Skeletal muscle cell (primary cell): Measurements from ENCODE around the gene SDHD.
A peak's percentile ranks its signal among the peaks of the same experiment; 100 is the strongest.
"Not testable (repeated sequence)": the region's sequence is repeated elsewhere in the genome, so short reads cannot be mapped to it uniquely, and the experiment has no call there.

Experiments used
- DNase-seq: peaks from one replicate; pipeline ENCODE4 v3.0.0-alpha.2; 2010; ENCODE audit warnings: low read depth
- H3K4me3 ChIP-seq: 2 replicates; pipeline ENCODE4 v1.5.1; 2011; ENCODE audit warnings: low read depth, mild to moderate bottlenecking, control low read depth, low read length, moderate library complexity

The SDHD gene

DNA sequence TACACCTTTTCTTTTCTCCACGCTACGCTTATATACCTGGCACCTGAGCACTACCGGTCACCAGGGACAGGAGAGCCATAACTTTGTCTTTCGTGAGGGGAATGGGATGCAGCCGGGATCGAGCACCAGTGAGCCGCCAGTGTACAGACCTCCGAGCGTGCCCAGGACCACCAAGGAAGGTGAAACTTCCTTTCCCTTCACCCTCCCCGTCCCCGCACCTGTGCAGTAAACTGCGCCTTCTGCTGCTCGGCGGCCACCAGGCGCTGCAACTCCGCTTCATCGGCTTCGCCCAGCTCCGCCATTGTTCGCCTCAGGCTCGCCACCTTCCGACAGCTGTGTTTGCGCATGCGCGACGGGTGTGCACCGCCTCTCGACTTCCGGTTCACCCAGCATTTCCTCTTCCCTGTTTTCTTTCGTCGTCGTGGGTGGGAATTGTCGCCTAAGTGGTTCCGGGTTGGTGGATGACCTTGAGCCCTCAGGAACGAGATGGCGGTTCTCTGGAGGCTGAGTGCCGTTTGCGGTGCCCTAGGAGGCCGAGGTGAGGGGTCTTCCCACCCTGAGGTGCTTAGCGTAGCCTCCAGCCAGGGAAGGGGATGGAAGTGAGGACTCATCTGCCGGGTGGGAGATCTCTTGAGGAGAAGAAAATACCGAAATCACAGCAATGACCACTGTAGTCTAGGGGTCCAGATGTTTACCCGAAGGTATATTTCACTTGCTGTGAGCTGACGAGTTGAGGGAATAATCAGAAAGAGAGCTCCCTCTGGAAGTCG, at the start of gene SDHD, which contains the start of gene TIMM8B:
SDHD (plus strand) TSS at position 452 of the 770 bp plus-strand sequence; CDS start at position 487, 35 bp downstream.
TIMM8B (minus strand) TSS at position 335 of the 770 bp plus-strand sequence; CDS start at position 302, 33 bp downstream.
- peak; percentile 85 for DNase-seq
- H3K4me3 ChIP-seq = peak within 1 kb of the TSS; percentile 100

- H3K4me3 ChIP-seq = no peak overlapping the region
- DNase-seq = no peak
Observed at GRCh38 chr11:112037527-112037926, 49.1 kb upstream of the SDHD start.

DNA sequence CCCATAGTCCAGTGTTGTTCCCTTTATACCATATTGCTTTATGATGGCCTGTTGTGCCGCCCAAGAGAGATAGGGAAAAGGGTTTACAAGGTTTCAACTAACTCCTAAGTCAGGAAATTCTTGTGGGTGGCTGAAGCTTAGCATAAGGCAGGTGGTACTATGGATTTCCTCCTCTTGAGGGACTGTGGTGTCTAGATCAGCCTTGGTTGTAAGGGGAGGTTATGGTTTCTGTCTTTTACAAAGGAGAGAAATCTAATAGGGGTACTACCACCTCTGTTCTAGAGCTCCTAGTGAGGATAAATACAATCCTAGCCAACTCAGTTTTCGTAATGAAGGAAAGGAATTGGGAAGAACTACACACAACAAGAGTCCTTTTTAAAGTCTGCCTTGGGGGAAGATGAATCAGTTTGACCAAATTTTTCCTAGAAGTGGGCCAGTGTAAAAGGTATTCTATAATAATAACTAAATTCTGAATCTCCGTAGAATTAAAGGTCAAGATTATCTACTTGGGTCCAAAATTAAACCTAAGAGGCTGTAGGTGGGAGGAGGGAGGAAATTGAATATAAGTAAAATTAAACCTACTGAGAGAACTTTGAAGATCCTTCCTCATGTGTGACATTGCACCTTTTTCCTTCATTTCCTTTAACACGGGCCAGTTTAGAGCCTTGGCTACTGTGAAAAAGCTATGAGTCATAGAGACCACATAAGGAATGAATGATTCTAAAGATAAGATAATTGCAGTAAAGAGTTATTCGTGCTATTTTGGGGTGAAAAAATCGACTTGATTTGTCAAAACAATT, 44.3 kb upstream of the SDHD start:
- no peak overlapping the region for H3K4me3 ChIP-seq
- DNase-seq = no peak

DNA sequence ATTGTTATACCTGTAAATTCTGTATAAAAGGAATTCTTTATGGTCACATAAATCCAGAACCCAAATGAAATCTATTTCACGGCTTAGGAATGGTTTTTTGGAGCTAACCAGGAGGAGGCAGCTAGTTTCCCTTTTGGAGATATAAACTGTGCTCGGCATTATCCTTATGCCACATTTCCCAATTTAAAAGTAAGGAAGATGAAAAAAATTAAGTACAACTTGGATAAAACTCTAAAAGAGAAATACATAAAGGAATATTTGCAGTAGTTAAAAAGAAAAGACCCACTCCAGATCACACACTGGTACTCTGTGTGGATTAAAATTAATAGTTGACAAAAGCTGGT, 43.7 kb upstream of the SDHD start:
- H3K4me3 ChIP-seq = no peak overlapping the region
- no peak for DNase-seq

- no peak for DNase-seq
- no peak overlapping the region for H3K4me3 ChIP-seq
Observed at GRCh38 chr11:112044961-112045360, 41.7 kb upstream of the SDHD start.

DNA sequence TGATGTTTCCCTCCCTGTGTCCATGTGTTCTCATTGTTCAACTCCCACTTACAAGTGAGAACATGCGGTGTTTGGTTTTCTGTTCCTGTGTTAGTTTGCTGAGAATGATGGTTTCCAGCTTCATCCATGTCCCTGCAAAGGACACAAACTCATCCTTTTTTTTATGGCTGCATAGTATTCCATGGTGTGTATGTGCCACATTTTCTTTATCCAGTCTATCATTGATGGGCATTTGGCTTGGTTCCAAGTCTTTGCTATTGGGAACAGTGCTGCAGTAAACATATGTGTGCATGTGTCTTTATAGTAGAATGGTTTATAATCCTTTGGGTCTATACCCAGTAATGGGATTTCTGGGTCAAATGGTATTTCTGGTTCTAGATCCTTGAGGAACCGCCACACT, 40.0 kb upstream of the SDHD start:
- not testable (repeated sequence) for DNase-seq

GRCh38 chr11:112048256-112048655, 38.4 kb upstream of the SDHD start:
- DNase-seq, H3K4me3 ChIP-seq: not testable (repeated sequence)

More for the DNA sequence above, 40.0 kb upstream of the SDHD start:
- not testable (repeated sequence) for H3K4me3 ChIP-seq

DNA sequence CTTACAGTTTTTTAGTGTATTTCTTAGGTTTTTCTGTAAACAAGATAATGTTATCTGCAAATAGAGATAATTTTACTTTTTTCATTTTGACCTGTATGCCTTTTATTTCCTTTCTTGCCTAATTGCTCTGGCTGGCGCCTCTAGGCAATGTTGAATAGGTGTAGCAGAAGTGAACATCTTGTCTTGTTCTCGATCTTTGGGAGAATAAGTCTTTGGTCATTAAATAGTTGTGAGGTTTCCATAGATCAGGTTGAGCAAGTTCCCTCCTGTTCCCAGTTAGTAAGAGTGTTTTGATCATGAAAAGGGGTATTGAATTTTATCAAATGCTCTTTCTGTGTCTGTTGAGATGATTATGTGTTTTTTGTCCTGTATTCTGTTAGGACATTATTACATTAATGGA, 36.9 kb upstream of the SDHD start:
- no peak for DNase-seq
- no peak overlapping the region for H3K4me3 ChIP-seq

- DNase-seq = no peak
- no peak overlapping the region for H3K4me3 ChIP-seq
Observed at GRCh38 chr11:112050721-112051120, 36.0 kb upstream of the SDHD start.

- no peak for DNase-seq
- H3K4me3 ChIP-seq = no peak overlapping the region
Observed at GRCh38 chr11:112051768-112052167, 34.9 kb upstream of the SDHD start.

DNA sequence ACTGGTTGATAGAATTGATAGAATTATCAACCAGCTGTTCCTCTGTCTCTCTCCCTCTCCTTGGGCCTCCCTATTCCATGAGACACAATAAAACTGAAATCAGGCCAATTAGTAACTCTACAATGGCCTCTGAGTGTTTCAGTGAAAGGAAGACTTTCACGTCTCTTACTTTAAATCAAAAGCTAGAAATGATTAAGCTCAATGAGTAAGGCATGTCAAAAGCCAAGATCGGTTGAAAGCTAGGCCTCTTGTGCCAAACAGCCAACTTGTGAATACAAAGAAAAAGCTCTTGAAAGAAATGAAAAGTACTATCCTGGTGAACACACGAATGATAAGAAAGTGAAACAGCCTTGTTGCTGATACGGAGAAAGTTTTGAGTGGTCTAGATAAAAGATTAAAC, 29.5 kb upstream of the SDHD start:
- no peak overlapping the region for H3K4me3 ChIP-seq
- no peak for DNase-seq

DNA sequence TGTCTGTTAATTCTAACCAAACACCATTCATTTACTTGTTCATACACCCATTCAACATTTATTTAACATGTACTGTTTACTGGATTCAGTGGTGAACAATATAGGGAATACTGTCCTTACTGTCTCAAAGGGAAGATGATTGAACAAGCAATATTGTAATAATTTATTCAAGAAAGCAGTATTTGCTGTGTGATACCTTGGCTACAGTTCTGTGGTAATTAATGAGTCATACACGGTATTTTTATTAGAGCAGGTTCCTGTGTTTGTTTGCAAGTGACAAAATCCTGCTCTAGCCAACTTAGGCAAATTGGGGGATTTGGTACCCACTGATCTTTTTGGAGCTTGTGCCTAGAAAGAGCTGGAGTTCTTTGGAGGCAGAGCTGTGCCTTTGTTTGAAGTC, 28.6 kb upstream of the SDHD start:
- DNase-seq = no peak
- no peak overlapping the region for H3K4me3 ChIP-seq

GRCh38 chr11:112062923-112063322, 23.8 kb upstream of the SDHD start:
- DNase-seq = no peak
- no peak overlapping the region for H3K4me3 ChIP-seq

- DNase-seq = peak; percentile 59
- H3K4me3 ChIP-seq = peak within 1 kb of the TSS; percentile 89
Observed at GRCh38 chr11:112073941-112074811, 12.5 kb upstream of the SDHD start, which contains the start of the genes NKAPD1 and PIH1D2. NKAPD1 (plus strand) TSS chr11:112074299; CDS start chr11:112075575, 1,276 bp downstream. PIH1D2 (minus strand) TSS chr11:112074017; CDS start chr11:112073174, 843 bp downstream.

GRCh38 chr11:112082729-112083128, 3.9 kb upstream of the SDHD start:
- DNase-seq = peak; percentile 4
- H3K4me3 ChIP-seq = no peak overlapping the region

DNA sequence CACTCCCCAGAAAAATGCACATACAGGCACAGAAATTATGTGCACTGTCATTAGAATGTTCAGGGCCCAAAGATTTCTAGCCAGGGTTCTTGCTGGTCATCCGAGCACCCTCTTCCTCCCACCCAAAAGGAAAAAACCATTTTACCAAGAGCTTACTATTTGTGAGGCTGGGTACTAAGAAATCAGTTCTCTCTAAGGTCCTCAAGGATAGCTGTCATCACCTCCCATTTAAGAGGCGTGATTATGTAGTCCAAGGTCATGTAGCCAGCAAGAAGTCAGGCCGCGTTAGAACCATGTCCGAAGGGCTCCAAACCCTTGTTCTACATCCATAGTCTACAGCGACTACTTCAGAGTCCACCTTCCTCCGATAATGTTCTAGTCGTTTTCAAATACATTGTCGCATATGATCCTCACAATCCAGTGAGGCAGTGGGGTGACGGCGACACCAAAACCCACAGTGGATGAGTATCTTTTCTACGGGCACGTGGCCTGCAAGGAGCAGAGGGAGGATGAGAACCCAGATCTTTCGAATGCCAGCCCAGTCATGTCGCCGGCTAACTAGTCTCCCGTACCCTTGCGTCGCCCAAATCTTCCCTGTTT, 751 bp upstream of the SDHD start:
- peak overlapping the region; percentile 100 for H3K4me3 ChIP-seq
- no peak for DNase-seq

GRCh38 chr11:112087212-112087611, 539 bp downstream of the SDHD start:
- no peak for DNase-seq
- H3K4me3 ChIP-seq = peak overlapping the region; percentile 100

DNA sequence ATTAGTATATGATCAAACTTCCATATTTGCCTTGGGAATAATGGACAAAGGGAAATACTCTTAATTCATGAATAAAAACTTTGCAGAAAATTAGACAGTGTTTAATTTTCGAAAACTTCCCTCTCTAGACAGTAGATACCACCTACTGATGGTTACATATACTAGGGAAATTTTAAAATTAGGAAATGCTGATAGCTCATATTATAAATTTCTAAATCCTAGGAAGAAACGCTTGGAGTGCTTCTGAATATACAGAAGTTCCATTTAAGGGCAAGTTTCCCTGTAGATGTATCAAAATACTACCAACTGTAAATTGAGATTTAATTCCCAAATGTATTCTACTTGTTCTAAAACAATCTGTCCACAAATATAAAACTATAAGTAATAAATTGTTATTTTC, 8.6 kb downstream of the SDHD start:
- not testable (repeated sequence) for H3K4me3 ChIP-seq, DNase-seq

DNA sequence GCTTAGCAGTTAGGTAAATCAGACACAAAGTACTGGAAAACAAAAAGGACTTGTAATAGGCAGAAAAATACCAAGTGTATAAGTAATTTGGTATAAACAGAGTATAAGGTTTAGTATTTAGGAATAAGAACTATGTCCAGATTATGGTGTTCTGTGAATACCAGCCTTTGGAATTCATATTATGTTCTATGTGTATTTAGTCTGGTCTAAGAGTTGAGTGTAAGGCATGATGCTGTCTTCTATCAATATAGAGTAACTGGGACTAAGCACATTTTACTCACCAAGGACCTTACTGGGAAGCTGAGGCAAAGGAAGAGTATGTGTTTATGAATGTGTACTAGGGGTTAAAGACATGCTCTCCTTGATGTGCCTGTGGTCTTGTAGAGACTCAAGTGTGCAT, 9.5 kb downstream of the SDHD start:
- DNase-seq = no peak
- no peak overlapping the region for H3K4me3 ChIP-seq
